HG03565 (cell line): ENCODE data around the gene TPCN1.

Source experiments
- ATAC-seq: cut with Tn5 transposase; IDR thresholded peaks from one replicate; pipeline ENCODE4 v1.9.1; 2021; ENCODE audit warnings: mild to moderate bottlenecking, moderate library complexity; ENCODE audit not compliant: unreplicated experiment

TPCN1 gene

GRCh38 chr12:113221181-113221996 is at the start of gene TPCN1:
Gene TPCN1 (plus strand): TSS chr12:113221464. CDS start chr12:113226853, 5,389 bp downstream.
- ATAC-seq: peak; percentile 86

GRCh38 chr12:113171543-113171942 is 49.7 kb upstream of the TPCN1 start:
- no peak for ATAC-seq

DNA sequence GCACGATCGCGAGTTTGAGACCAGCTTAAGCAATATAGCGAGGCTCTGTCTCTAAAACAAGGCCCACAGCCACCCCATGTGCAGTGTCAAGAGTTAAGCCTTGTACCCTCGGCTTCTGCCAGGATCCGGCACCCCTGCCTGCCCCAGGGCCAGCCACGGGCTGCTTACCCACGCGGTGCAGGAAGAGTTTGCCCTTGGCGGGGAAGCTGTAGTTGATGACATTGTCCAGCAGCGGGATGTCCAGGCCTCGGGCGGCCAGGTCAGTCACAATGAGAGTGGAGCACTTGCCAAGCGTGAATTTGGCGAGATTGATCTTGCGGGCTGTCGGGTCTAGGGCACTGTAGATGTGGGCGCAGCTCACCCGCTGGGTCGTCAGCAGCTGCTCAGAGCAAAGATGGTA is 49.1 kb upstream of the TPCN1 start:
- no peak for ATAC-seq

GRCh38 chr12:113173081-113173698 is 48.1 kb upstream of the TPCN1 start:
- peak; percentile 51 for ATAC-seq

GRCh38 chr12:113174461-113175384 is 46.5 kb upstream of the TPCN1 start:
- ATAC-seq: no peak

DNA sequence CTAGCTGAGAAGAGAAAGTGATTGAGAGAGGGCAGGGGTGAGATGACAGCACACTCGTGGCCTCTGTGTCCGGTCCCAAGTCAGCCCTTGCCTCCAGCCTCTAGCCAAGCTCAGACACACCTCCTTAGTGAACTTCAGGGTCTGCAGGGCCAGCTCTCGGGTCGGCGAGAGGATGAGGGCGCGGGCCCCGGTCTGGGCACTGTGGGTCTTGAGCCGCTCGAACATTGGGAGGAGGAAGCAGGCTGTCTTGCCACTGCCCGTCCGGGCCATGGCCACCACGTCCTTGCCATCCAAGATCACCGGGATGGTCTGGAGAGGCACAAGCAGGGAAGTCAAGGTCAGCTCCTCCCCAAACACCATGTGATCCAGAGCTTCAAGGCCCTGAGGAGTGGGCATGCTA is 42.2 kb upstream of the TPCN1 start:
- no peak for ATAC-seq

GRCh38 chr12:113180333-113180732 is 40.9 kb upstream of the TPCN1 start:
- ATAC-seq: no peak

- ATAC-seq: no peak
Observed at GRCh38 chr12:113181975-113182374, 39.3 kb upstream of the TPCN1 start.

GRCh38 chr12:113183030-113183589 is 38.2 kb upstream of the TPCN1 start:
- no peak for ATAC-seq

- peak; percentile 24 for ATAC-seq
Observed at GRCh38 chr12:113184098-113184899, 37.0 kb upstream of the TPCN1 start.

GRCh38 chr12:113184900-113185179 is 36.4 kb upstream of the TPCN1 start:
- peak; percentile 66 for ATAC-seq

- ATAC-seq: peak; percentile 35
Observed at GRCh38 chr12:113185180-113186032, 35.9 kb upstream of the TPCN1 start, which contains the start of the genes DDX54 and RITA1. Gene DDX54 (minus strand): TSS chr12:113185478. CDS start chr12:113185451, 27 bp downstream. Gene RITA1 (plus strand): TSS chr12:113185721. CDS start chr12:113186747, 1,026 bp downstream.

- no peak for ATAC-seq
Observed at GRCh38 chr12:113186033-113186365, 35.3 kb upstream of the TPCN1 start.

GRCh38 chr12:113186666-113187325 is 34.5 kb upstream of the TPCN1 start:
- no peak for ATAC-seq

DNA sequence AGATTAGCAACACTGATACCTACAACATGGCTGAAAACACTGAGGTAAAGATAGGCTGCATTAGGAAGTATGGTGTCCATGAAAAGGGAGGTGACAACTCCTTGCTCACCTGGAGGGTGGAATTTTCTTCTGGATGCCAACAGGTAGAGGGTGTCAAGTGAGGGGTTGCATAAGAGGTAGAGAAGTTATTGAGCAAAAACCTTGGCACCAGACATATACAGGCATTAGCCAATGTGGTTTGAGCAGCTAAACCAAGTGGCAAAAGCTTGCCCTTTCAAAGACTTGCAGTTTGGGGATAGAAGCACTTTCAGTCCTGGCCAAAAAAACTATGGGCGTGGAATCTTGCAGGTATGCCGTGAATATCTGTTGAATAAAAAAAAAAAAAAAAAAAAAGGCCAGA is 31.9 kb upstream of the TPCN1 start:
- ATAC-seq: no peak

- ATAC-seq: no peak
Observed at GRCh38 chr12:113190761-113191160, 30.5 kb upstream of the TPCN1 start.

DNA sequence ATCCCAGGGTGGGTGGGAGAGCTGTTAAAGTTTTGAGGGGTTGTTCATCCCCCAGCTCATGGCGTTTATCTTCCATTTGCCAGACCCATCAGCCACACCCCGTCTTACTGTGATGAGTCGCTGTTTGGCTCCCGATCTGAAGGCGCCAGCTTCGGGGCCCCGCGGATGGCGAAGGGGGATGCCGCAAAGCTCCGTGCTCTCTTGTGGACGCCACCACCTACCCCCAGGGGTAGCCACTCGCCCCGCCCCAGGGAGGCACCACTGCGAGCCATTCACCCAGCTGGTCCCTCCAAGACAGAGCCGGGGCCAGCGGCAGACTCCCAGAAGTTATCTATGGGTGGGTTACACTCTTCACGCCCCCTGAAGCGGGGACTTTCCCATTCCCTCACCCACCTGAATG is 30.0 kb upstream of the TPCN1 start:
- no peak for ATAC-seq

DNA sequence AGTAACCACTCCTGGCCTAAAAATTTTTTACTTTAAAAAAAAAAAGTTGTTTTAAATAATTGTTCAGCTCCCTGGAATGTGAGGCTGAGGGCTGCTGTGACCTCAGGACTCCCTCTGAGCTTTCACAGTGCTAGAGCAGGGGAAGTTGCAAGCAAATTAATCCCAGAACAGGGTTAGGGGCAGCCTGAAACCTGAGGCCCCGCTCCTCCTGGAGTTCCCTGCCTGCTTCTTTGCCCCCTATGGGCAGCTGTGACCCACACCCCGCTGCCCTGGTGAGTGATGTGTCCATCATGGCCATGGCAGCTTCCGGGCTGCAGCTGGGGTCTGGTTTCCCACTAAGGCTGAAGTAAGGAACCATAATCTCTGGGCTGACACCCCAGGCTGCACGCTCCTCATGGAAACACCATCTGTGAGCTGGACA is 26.3 kb upstream of the TPCN1 start:
- ATAC-seq: no peak

DNA sequence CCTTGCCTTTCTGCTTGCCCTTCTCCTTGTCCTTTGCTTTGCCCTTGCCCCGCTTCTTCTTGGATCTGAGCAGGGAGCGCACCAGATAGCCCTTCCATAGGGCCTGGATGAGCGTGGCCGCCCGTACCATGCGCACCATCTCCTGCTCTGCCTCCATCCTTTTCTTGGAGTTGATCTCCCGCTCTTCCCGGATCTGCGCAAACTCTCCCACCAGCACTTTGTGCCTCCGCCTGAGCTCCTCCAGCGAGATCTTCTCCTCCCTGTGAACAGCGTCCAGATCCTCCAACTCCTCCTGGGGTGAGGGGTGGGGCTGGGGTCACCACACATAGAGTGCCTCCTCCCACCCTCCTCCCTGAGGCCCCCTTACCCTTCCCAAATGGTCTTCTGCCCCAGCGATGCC is 25.7 kb upstream of the TPCN1 start:
- ATAC-seq: no peak
